ENCODE measurements around the gene UBASH3A. TPM values are rescaled to one million over a fixed set of nuclear protein-coding genes. Genes with fewer than 3 reads are reported as not detected.

Gene UBASH3A
- total RNA-seq, 1 donor from 2014 or later, result not detected

DNA sequence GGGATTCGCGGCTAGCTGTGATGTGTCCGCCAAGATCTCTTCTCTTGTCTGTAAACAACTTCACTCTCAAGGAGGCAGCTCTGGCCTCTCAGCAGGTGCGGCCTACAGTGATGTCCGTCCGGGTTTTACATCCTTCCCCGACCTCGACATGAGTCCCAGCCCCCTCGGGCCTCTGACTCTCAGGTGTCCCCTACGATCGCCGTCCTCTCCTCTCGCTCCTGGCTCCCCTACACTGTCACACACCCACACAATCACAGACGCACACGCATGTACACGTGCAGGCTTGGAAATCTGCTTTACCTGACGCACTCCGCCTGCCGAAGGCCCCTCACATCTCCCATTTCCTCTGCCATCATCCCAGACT is 93.1 kb downstream of the UBASH3A start:
- H3K9me3 Mint-ChIP-seq (ENCODE audit: unreplicated experiment), result no peaks in the 10 kb centered on the region
- TF ChIP-seq, protein P1, sequence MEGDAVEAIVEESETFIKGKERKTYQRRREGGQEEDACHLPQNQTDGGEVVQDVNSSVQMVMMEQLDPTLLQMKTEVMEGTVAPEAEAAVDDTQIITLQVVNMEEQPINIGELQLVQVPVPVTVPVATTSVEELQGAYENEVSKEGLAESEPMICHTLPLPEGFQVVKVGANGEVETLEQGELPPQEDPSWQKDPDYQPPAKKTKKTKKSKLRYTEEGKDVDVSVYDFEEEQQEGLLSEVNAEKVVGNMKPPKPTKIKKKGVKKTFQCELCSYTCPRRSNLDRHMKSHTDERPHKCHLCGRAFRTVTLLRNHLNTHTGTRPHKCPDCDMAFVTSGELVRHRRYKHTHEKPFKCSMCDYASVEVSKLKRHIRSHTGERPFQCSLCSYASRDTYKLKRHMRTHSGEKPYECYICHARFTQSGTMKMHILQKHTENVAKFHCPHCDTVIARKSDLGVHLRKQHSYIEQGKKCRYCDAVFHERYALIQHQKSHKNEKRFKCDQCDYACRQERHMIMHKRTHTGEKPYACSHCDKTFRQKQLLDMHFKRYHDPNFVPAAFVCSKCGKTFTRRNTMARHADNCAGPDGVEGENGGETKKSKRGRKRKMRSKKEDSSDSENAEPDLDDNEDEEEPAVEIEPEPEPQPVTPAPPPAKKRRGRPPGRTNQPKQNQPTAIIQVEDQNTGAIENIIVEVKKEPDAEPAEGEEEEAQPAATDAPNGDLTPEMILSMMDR (IDR thresholded peaks at IDR 0.05; ENCODE audit: partially characterized antibody, unreplicated experiment), result no peak
- DNase-seq, result no peak
- no peaks in the 10 kb centered on the region for H3K36me3 Mint-ChIP-seq (ENCODE audit: unreplicated experiment)
- H3K27me3 Mint-ChIP-seq (ENCODE audit: unreplicated experiment), result peaks cover 4% of the 10 kb centered on the region
- H3K4me3 Mint-ChIP-seq (ENCODE audit: unreplicated experiment), result peak overlapping the region; percentile 91
- H3K4me1 Mint-ChIP-seq (ENCODE audit: low read depth, unreplicated experiment), result peaks cover 12% of the 10 kb centered on the region
- peak overlapping the region; percentile 36 for H3K27ac Mint-ChIP-seq (ENCODE audit: unreplicated experiment)

Other genes with a start within 250 kb of the UBASH3A start
- 31.9 TPM for gene ABCG1, start 184.8 kb upstream of the UBASH3A start, total RNA-seq (ENCODE audit: unreplicated experiment)
- gene TFF3, start 88.5 kb upstream of the UBASH3A start, total RNA-seq (ENCODE audit: unreplicated experiment), result not detected
- not detected for gene TFF2, start 52.9 kb upstream of the UBASH3A start, total RNA-seq (ENCODE audit: unreplicated experiment)
- not detected for gene TFF1, start 37.4 kb upstream of the UBASH3A start, total RNA-seq (ENCODE audit: unreplicated experiment)
- gene TMPRSS3, start 7.8 kb upstream of the UBASH3A start, total RNA-seq (ENCODE audit: unreplicated experiment), result 0.71 TPM
- gene RSPH1, start 92.3 kb downstream of the UBASH3A start, total RNA-seq (ENCODE audit: unreplicated experiment), result 0.42 TPM
- gene SLC37A1, start 110.0 kb downstream of the UBASH3A start, total RNA-seq (ENCODE audit: unreplicated experiment), result 65.7 TPM
- 58.7 TPM for gene PDE9A, start 249.7 kb downstream of the UBASH3A start, total RNA-seq (ENCODE audit: unreplicated experiment)